RPMI8226 (cell line): ENCODE data around the gene TXNRD3.
"Not testable (repeated sequence)": the region's sequence is repeated elsewhere in the genome, so short reads cannot be mapped to it uniquely, and the experiment has no call there.

Source experiments
- DNase-seq: peaks from one replicate; pipeline ENCODE4 v3.0.0-alpha.2; 2015

TXNRD3 gene

GRCh38 chr3:126638790-126639189, 16.1 kb downstream of the TXNRD3 start:
- no peak for DNase-seq

- DNase-seq = no peak
Measured at GRCh38 chr3:126636436-126636835, 18.5 kb downstream of the TXNRD3 start.

- DNase-seq = no peak
Measured at GRCh38 chr3:126634803-126635202, 20.1 kb downstream of the TXNRD3 start.

GRCh38 chr3:126630020-126630419, 24.9 kb downstream of the TXNRD3 start:
- no peak for DNase-seq

GRCh38 chr3:126625735-126626134, 29.2 kb downstream of the TXNRD3 start:
- not testable (repeated sequence) for DNase-seq

GRCh38 chr3:126622694-126623093, 32.2 kb downstream of the TXNRD3 start:
- no peak for DNase-seq

GRCh38 chr3:126621627-126622345, 33.1 kb downstream of the TXNRD3 start:
- no peak for DNase-seq

- DNase-seq = no peak
Measured at GRCh38 chr3:126621171-126621570, 33.8 kb downstream of the TXNRD3 start.

GRCh38 chr3:126620738-126621137, 34.2 kb downstream of the TXNRD3 start:
- no peak for DNase-seq

GRCh38 chr3:126618760-126619159, 36.2 kb downstream of the TXNRD3 start:
- no peak for DNase-seq

- no peak for DNase-seq
Measured at GRCh38 chr3:126618021-126618420, 36.9 kb downstream of the TXNRD3 start.

GRCh38 chr3:126617571-126617970, 37.4 kb downstream of the TXNRD3 start:
- DNase-seq = no peak

GRCh38 chr3:126616931-126617330, 38.0 kb downstream of the TXNRD3 start:
- DNase-seq = no peak

- DNase-seq = no peak
Measured at GRCh38 chr3:126613479-126614188, 41.3 kb downstream of the TXNRD3 start.

- no peak for DNase-seq
Measured at GRCh38 chr3:126612479-126613205, 42.3 kb downstream of the TXNRD3 start.

- no peak for DNase-seq
Measured at GRCh38 chr3:126609909-126610308, 45.0 kb downstream of the TXNRD3 start.

GRCh38 chr3:126607214-126607908, 47.6 kb downstream of the TXNRD3 start:
- DNase-seq = no peak

GRCh38 chr3:126606001-126606400, 48.9 kb downstream of the TXNRD3 start:
- no peak for DNase-seq

GRCh38 chr3:126604691-126605090, 50.2 kb downstream of the TXNRD3 start:
- no peak for DNase-seq

GRCh38 chr3:126599101-126599500, 55.8 kb downstream of the TXNRD3 start:
- no peak for DNase-seq

- DNase-seq = not testable (repeated sequence)
Measured at GRCh38 chr3:126595479-126595878, 59.4 kb downstream of the TXNRD3 start.

- not testable (repeated sequence) for DNase-seq
Measured at GRCh38 chr3:126591515-126591914, 63.4 kb downstream of the TXNRD3 start.

- no peak for DNase-seq
Measured at GRCh38 chr3:126582311-126582710, 72.6 kb downstream of the TXNRD3 start.
